BJ (cell line): ENCODE results near the gene CREB3L2. TPM values are rescaled to one million over a fixed set of nuclear protein-coding genes. Genes with fewer than 3 reads are reported as not detected.

Experiments used
- CTCF ChIA-PET: fragments of 350-600 bp; formaldehyde crosslinking; extraction: SDS; loops from one replicate; lab custom pipeline; 2021; ENCODE audit warnings: antibody characterized with exemption, inconsistent platforms; lab: Yijun Ruan, JAX
- POLR2A ChIA-PET: fragments of 300-600 bp; sonication (Branson Sonifier 250); formaldehyde crosslinking; extraction: SDS; loops from one replicate; lab custom pipeline; 2021; ENCODE audit warnings: antibody characterized with exemption; lab: Charles Lee
- DNase-seq: peaks from one replicate; pipeline ENCODE4 v3.0.0-alpha.2; 2011; ENCODE audit warnings: low read depth
- H3K27me3 ChIP-seq: 2 replicates; pipeline ENCODE4 v1.6.0; 2011; ENCODE audit warnings: low read length; ENCODE audit not compliant: control insufficient read depth, insufficient read depth
- H3K36me3 ChIP-seq: 2 replicates; pipeline ENCODE4 v1.5.1; 2011; ENCODE audit warnings: low read length; ENCODE audit not compliant: control insufficient read depth, insufficient read depth
- H3K4me3 ChIP-seq: 2 replicates; pipeline ENCODE4 v1.5.1; 2011; ENCODE audit warnings: low read depth, mild to moderate bottlenecking, control low read depth, low read length
- polyA plus RNA-seq: library from polyadenylated mRNA; depleted of rRNA; stranded (reverse); fragments of >200 nt; gene quantifications from 2 replicates; pipeline ENCODE4 v1.2.3, GENCODE V29; 2011
- TF ChIP-seq, protein P1 (sequence below): IDR thresholded peaks from 2 replicates; pipeline ENCODE4 v1.5.1; 2011; ENCODE audit warnings: low read depth, mild to moderate bottlenecking, control low read depth, inconsistent platforms, low read length, moderate library complexity; ENCODE audit not compliant: insufficient read depth

The CREB3L2 gene
- polyA plus RNA-seq, 1 experiment: 62.2 TPM

GRCh38 chr7:138036135-138036534 is 34.2 kb upstream of the CREB3L2 start:
- no peaks in the 10 kb centered on the region for H3K27me3 ChIP-seq
- H3K4me3 ChIP-seq: no peak overlapping the region
- DNase-seq: no peak
- ChIA-PET POLR2A (no interaction called here), CTCF (no interaction called here)
- TF ChIP-seq, protein P1, sequence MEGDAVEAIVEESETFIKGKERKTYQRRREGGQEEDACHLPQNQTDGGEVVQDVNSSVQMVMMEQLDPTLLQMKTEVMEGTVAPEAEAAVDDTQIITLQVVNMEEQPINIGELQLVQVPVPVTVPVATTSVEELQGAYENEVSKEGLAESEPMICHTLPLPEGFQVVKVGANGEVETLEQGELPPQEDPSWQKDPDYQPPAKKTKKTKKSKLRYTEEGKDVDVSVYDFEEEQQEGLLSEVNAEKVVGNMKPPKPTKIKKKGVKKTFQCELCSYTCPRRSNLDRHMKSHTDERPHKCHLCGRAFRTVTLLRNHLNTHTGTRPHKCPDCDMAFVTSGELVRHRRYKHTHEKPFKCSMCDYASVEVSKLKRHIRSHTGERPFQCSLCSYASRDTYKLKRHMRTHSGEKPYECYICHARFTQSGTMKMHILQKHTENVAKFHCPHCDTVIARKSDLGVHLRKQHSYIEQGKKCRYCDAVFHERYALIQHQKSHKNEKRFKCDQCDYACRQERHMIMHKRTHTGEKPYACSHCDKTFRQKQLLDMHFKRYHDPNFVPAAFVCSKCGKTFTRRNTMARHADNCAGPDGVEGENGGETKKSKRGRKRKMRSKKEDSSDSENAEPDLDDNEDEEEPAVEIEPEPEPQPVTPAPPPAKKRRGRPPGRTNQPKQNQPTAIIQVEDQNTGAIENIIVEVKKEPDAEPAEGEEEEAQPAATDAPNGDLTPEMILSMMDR: no peak
- no peaks in the 10 kb centered on the region for H3K36me3 ChIP-seq

DNA sequence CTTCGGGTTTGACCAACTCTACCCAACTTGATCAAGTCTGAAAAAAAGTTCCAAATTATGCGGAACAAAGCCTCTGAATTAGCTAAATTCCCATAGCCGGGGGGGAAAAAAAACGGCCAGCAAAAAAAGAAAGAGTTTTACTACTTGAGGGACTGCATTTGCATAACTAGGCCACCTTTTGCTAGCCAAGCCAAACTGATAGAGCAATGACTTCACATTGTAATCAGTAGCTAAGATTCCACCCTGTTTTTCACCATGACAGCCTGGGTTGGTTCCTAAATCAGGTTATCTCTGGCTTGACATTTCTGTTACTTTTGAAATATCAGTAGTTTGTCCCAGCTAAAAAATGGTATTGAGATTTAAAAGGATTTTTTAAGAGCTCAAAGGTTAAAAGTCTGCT is 31.4 kb upstream of the CREB3L2 start:
- ChIA-PET POLR2A (no interaction called here), CTCF (no interaction called here)

GRCh38 chr7:138032770-138033169 is 30.9 kb upstream of the CREB3L2 start:
- ChIA-PET POLR2A (no interaction called here), CTCF (no interaction called here)
- H3K36me3 ChIP-seq: no peaks in the 10 kb centered on the region
- H3K27me3 ChIP-seq: no peaks in the 10 kb centered on the region
- TF ChIP-seq, protein P1: no peak
- no peak overlapping the region for H3K4me3 ChIP-seq
- no peak for DNase-seq

More for the DNA sequence above, 31.4 kb upstream of the CREB3L2 start:
- no peak overlapping the region for H3K4me3 ChIP-seq
- H3K27me3 ChIP-seq: no peaks in the 10 kb centered on the region
- no peak for DNase-seq
- TF ChIP-seq, protein P1: no peak
- no peaks in the 10 kb centered on the region for H3K36me3 ChIP-seq

DNA sequence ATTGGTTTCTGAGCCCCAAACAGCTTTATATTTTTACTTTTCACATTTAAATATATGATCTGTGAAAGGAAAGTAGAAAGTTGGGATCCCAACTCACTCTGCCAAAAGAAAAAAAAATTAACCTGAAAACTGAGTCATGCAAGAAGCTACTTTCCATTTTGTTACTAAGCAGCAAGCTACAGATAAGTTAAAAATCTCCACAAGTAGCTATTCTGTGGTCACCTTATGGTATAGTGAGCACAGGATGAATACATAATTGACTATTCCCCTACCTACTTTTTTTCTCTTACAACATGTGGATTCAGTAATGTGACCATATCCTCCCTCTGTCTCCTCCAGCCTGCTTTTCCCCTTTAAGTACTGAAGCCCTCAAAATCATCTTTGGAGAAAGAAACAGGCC is 30.3 kb upstream of the CREB3L2 start:
- Histone ChIP-seq H3K27me3 (no peaks in the 10 kb centered on the region; the same call in 1 of the 2 replicates), H3K4me3 (no peak overlapping the region), H3K36me3 (no peaks in the 10 kb centered on the region)
- TF ChIP-seq, protein P1: no peak
- ChIA-PET POLR2A (no interaction called here), CTCF (no interaction called here)
- DNase-seq: no peak

DNA sequence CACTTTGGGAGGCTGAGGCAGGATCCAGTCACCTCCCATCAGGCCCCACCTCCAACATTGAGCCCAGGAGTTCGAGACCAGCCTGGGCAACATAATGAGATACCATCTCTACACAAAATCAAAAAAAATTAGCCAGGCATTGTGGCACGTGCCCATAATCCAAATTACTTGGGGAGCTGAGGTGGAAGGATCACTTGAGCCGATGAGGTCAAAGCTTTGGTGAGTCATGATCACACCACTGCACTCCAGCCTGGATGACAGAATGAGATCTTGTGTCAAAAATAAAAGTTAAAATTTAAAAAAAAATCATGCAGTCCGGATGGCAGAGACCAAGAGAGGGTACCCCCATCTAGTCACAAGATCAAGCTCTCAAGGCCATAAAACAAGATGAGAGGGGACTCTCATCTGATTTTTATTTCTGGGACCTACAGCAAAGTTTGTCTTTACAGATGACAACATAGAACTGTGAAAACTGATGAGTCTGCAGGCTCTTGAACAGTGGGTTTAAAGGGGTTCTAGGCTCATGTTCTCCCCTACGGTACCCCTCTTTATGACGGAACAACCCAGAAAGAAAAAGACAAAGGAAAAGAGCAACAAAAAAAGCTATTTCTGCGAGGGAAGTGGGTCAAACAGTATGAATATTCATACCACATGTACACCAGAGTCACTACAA is 28.9 kb upstream of the CREB3L2 start:
- Histone ChIP-seq H3K36me3 (no peaks in the 10 kb centered on the region), H3K27me3 (no peaks in the 10 kb centered on the region; the same call in 1 of the 2 replicates), H3K4me3 (no peak overlapping the region)
- ChIA-PET POLR2A (no interaction called here), CTCF (interaction anchor here (0.6 to 1.2 kb wide), 2 partner anchors 9 to 573 kb away, joined by 3 read pairs; no protein-coding TSS in a partner anchor)
- DNase-seq: no peak
- TF ChIP-seq, protein P1: no peak
